Small intestine (tissue), 7 donors: ENCODE results near the gene CCN6. TPM values are rescaled to one million over a fixed set of nuclear protein-coding genes. Genes with fewer than 3 reads are reported as not detected.
"Not testable (repeated sequence)": the region's sequence is repeated elsewhere in the genome, so short reads cannot be mapped to it uniquely, and the experiment has no call there.

ENCODE experiments used
- DNase-seq, 2 donors: peaks; one replicate each; pipeline versions ENCODE4 v3.0.0 to v3.0.0-alpha.2; 2013
- FAIRE-seq: peaks from 2 replicates; lab custom pipeline; 2012; peaks lifted over from hg19 to GRCh38; lab: Jason Lieb, UNC
- H3K27ac ChIP-seq, 3 donors: one replicate each; pipeline ENCODE4 v1.5.1; 2013; ENCODE audit warnings: low read length in 2 of 3, mild to moderate bottlenecking in 2 of 3, control low read depth in 1 of 3, inconsistent platforms in 1 of 3, low read depth in 1 of 3, moderate library complexity in 1 of 3
- H3K27me3 ChIP-seq, 3 donors: one replicate each; pipeline ENCODE4 v1.6.1; 2013; ENCODE audit warnings: low read length in 3 of 3, inconsistent platforms in 1 of 3; ENCODE audit not compliant: control insufficient read depth in 3 of 3, insufficient read depth in 3 of 3
- H3K36me3 ChIP-seq, 3 donors: one replicate each; pipeline ENCODE4 v1.6.1; 2013; ENCODE audit warnings: low read length in 3 of 3, inconsistent platforms in 1 of 3, low read depth in 1 of 3, mild to moderate bottlenecking in 1 of 3, moderate library complexity in 1 of 3; ENCODE audit not compliant: control insufficient read depth in 3 of 3, insufficient read depth in 2 of 3
- H3K4me1 ChIP-seq, 3 donors: one replicate each; pipeline ENCODE4 v1.6.1; 2013; ENCODE audit warnings: low read length in 2 of 3, inconsistent platforms in 1 of 3, low read depth in 1 of 3, mild to moderate bottlenecking in 1 of 3, moderate library complexity in 1 of 3; ENCODE audit not compliant: control insufficient read depth in 3 of 3, insufficient read depth in 2 of 3
- H3K4me3 ChIP-seq, 3 donors: one replicate each; pipeline ENCODE4 v1.5.1; 2013; ENCODE audit warnings: low read length in 3 of 3, control low read depth in 1 of 3, inconsistent platforms in 1 of 3, low read depth in 1 of 3, mild to moderate bottlenecking in 1 of 3, moderate library complexity in 1 of 3
- H3K9me3 ChIP-seq, 2 donors: one replicate each; pipeline ENCODE4 v1.6.1; 2013; ENCODE audit warnings: low read depth in 1 of 2, low read length in 1 of 2; ENCODE audit not compliant: control insufficient read depth in 2 of 2, insufficient read depth in 1 of 2
- WGBS, 3 donors: extraction: QIAGEN DNeasy Blood & Tissue Kit; methylation state at CpG; one replicate each; pipeline ENCODE4 v1.1.7; 2013; 5-methylcytosine and 5-hydroxymethylcytosine counted together
- polyA plus RNA-seq, 4 donors: library from polyadenylated mRNA; stranded (reverse) in 3 of 4; unstranded in 1 of 4; fragments of 200-250 nt in 3 of 4; fragments of 120-200 nt in 1 of 4; gene quantifications; one replicate each; pipeline versions ENCODE4 v1.2.1 to v1.2.3, GENCODE V29; 2013
- donor health status: healthy with polysubstance abuse.
- donor health status: control.
- donor health status: control.
- donor health status: Bipolar disorder and iron deficiency.
- donor health status: healthy.

The CCN6 gene
- polyA plus RNA-seq, 4 donors: 0.28 TPM; not detected in 3

GRCh38 chr6:112050429-112050828 lies 3.5 kb upstream of the CCN6 start:
- DNase-seq (no peak), FAIRE-seq (no peak)
- no peaks in the 10 kb centered on the region for H3K36me3 ChIP-seq
- H3K4me3 ChIP-seq: no peak overlapping the region
- H3K4me1 ChIP-seq: no peaks in the 10 kb centered on the region
- no peak overlapping the region for H3K27ac ChIP-seq
- H3K9me3 ChIP-seq: no peaks in the 10 kb centered on the region
- no peaks in the 10 kb centered on the region for H3K27me3 ChIP-seq
- 59 to 83% (median 75%) methylated on average over 5 of the region's 5 CpGs for WGBS, 3 donors

GRCh38 chr6:112051251-112051740 lies 2.6 kb upstream of the CCN6 start:
- DNase-seq, H3K27ac ChIP-seq, H3K27me3 ChIP-seq, H3K4me3 ChIP-seq, H3K9me3 ChIP-seq, FAIRE-seq, H3K4me1 ChIP-seq, H3K36me3 ChIP-seq: not testable (repeated sequence)
- 89 to 93% (median 89%) methylated on average over 4 of the region's 4 CpGs for WGBS, 3 donors

GRCh38 chr6:112054555-112055190 lies 769 bp downstream of the CCN6 start:
- Histone ChIP-seq H3K36me3 (no peaks in the 10 kb centered on the region), H3K27me3 (no peaks in the 10 kb centered on the region), H3K27ac (no peak overlapping the region), H3K9me3 (no peaks in the 10 kb centered on the region), H3K4me3 (no peak overlapping the region), H3K4me1 (no peaks in the 10 kb centered on the region)
- 76 to 82% (median 81%) methylated on average over 10 of the region's 10 CpGs for whole genome bisulfite sequencing, 3 donors
- FAIRE-seq: no peak
- no peak for DNase-seq

- no peaks in the 10 kb centered on the region for H3K9me3 ChIP-seq
- 60 to 74% (median 66%) methylated on average over 4 of the region's 4 CpGs for WGBS, 3 donors
- no peaks in the 10 kb centered on the region for H3K27me3 ChIP-seq
- H3K4me3 ChIP-seq: no peak overlapping the region
- no peak overlapping the region for H3K27ac ChIP-seq
- no peak for FAIRE-seq
- no peaks in the 10 kb centered on the region for H3K36me3 ChIP-seq
- H3K4me1 ChIP-seq: no peaks in the 10 kb centered on the region
- DNase-seq: no peak
Observed at GRCh38 chr6:112058243-112059032, 4.5 kb downstream of the CCN6 start.

- 88 to 91% (median 89%) methylated on average over 4 of the region's 4 CpGs for WGBS, 3 donors
- no peaks in the 10 kb centered on the region for H3K9me3 ChIP-seq
- H3K4me1 ChIP-seq: no peaks in the 10 kb centered on the region
- H3K4me3 ChIP-seq: no peak overlapping the region
- no peak for FAIRE-seq
- DNase-seq: no peak
- H3K36me3 ChIP-seq: no peaks in the 10 kb centered on the region
- H3K27ac ChIP-seq: no peak overlapping the region
- H3K27me3 ChIP-seq: no peaks in the 10 kb centered on the region
Observed at GRCh38 chr6:112061605-112062004, 7.7 kb downstream of the CCN6 start.

- FAIRE-seq: no peak
- no peaks in the 10 kb centered on the region for H3K27me3 ChIP-seq
- H3K4me1 ChIP-seq: no peaks in the 10 kb centered on the region
- no peaks in the 10 kb centered on the region for H3K9me3 ChIP-seq
- no peak overlapping the region for H3K27ac ChIP-seq
- no peak for DNase-seq
- 76 to 82% (median 78%) methylated on average over 3 of the region's 3 CpGs for whole genome bisulfite sequencing, 3 donors
- H3K36me3 ChIP-seq: no peaks in the 10 kb centered on the region
- H3K4me3 ChIP-seq: no peak overlapping the region
Observed at GRCh38 chr6:112062966-112063365, 9.1 kb downstream of the CCN6 start.

- Histone ChIP-seq H3K9me3 (no peaks in the 10 kb centered on the region), H3K4me1 (no peaks in the 10 kb centered on the region), H3K36me3 (peaks cover 0 to 3% (median 0%) of the 10 kb centered on the region in 3 donors), H3K4me3 (no peak overlapping the region), H3K27ac (no peak overlapping the region), H3K27me3 (no peaks in the 10 kb centered on the region)
- FAIRE-seq: no peak
- no peak for DNase-seq
- WGBS, 3 donors: 63 to 65% (median 64%) methylated on average over 6 of the region's 6 CpGs
Observed at GRCh38 chr6:112065426-112065986, 11.6 kb downstream of the CCN6 start.

GRCh38 chr6:112066606-112067005 lies 12.7 kb downstream of the CCN6 start:
- FAIRE-seq (no peak), DNase-seq (no peak)
- H3K36me3 ChIP-seq: peaks cover 0 to 3% (median 0%) of the 10 kb centered on the region in 3 donors
- no peaks in the 10 kb centered on the region for H3K9me3 ChIP-seq
- no peak overlapping the region for H3K4me3 ChIP-seq
- H3K27me3 ChIP-seq: no peaks in the 10 kb centered on the region
- no peak overlapping the region for H3K27ac ChIP-seq
- 44 to 62% (median 61%) methylated on average over 3 of the region's 3 CpGs for WGBS, 3 donors
- no peaks in the 10 kb centered on the region for H3K4me1 ChIP-seq
